ENCODE results near the gene PTPRN2. TPM values are rescaled to one million over a fixed set of nuclear protein-coding genes. Genes with fewer than 3 reads are reported as not detected.

PTPRN2 gene
- total and polyA plus RNA-seq, 9 of the 15 experiments (the other 6 are each of a cell fraction or from before 2014, with no cell fraction given) = not detected

- FAIRE-seq (no peak), ATAC-seq (no peak), DNase-seq (ENCODE audit: extremely low read depth in 1 of 4, low spot score in 3 of 4) (no peak)
- intact Hi-C loops (cut with micrococcal nuclease) = no loop called here
- CTCF ChIA-PET (ENCODE audit: low intra/inter-chr PET ratio) = no interaction called here
- Histone ChIP-seq H3K27me3 (ENCODE audit: control insufficient read depth in 2 of 2, insufficient read depth in 2 of 2, low read length in 2 of 2) (no peaks in the 10 kb centered on the region; a peak in 1 of 5 replicates), H3K4me1 (replicated peaks in 1 of 2; ENCODE audit: control insufficient read depth in 2 of 2, insufficient read depth in 2 of 2, low read length in 2 of 2) (no peaks in the 10 kb centered on the region), H2AFZ (ENCODE audit: low read depth, low read length) (no peak overlapping the region), H3K9ac (ENCODE audit: insufficient read depth in 1 of 2, low read depth in 2 of 2, low read length in 2 of 2) (no peak overlapping the region), H3K36me3 (ENCODE audit: control insufficient read depth, insufficient read depth, low read length) (no peaks in the 10 kb centered on the region), H4K20me1 (replicated peaks; ENCODE audit: control insufficient read depth, insufficient read depth, low read length) (no peaks in the 10 kb centered on the region), H3K9me1 (ENCODE audit: control insufficient read depth, insufficient read depth, low read length) (no peaks in the 10 kb centered on the region), H3K4me2 (ENCODE audit: insufficient read depth, low read length) (no peak overlapping the region), H3K27ac (ENCODE audit: extremely low read depth, low read depth, low read length) (no peak overlapping the region), H3K9me3 (replicated peaks; ENCODE audit: control insufficient read depth, insufficient read depth, low read depth, low read length) (peaks cover 6% of the 10 kb centered on the region; the same call in 1 of the 2 replicates), H3K4me3 (no peak overlapping the region), H3K79me2 (ENCODE audit: control insufficient read depth, insufficient read depth, low read length) (no peaks in the 10 kb centered on the region)
- WGBS (ENCODE audit: insufficient coverage, low coverage, missing lambda C conversion rate) = 0% methylated on average over 2 of the region's 2 CpGs
- POLR2A ChIA-PET = no interaction called here
- in situ Hi-C loops (cut with MboI) = no loop called here
- no peak for TF ChIP-seq ZBTB8A (IDR thresholded peaks at IDR 0.05; ENCODE audit: partially characterized antibody)
- TF ChIP-seq EHMT2 (IDR thresholded peaks at IDR 0.05) = no peak
- no peak for TF ChIP-seq SNIP1 (IDR thresholded peaks at IDR 0.05; ENCODE audit: low read depth)
- BruUV-seq (replicated peaks) = no TSS peak
Measured at GRCh38 chr7:158107806-158108205, 479.8 kb downstream of the PTPRN2 start.

GRCh38 chr7:158106272-158106671 lies 481.4 kb downstream of the PTPRN2 start:
- CTCF ChIA-PET (ENCODE audit: low intra/inter-chr PET ratio) = no interaction called here
- in situ Hi-C loops (cut with MboI) = no loop called here

More at GRCh38 chr7:158106272-158106671, 481.4 kb downstream of the PTPRN2 start:
- peaks cover 6% of the 10 kb centered on the region; the same call in 1 of the 2 replicates for H3K9me3 ChIP-seq (replicated peaks; ENCODE audit: control insufficient read depth, insufficient read depth, low read depth, low read length)
- no TSS peak for BruUV-seq (replicated peaks)
- H2AFZ ChIP-seq (ENCODE audit: low read depth, low read length) = no peak overlapping the region
- no peak overlapping the region for H3K27ac ChIP-seq (ENCODE audit: extremely low read depth, low read depth, low read length)
- H4K20me1 ChIP-seq (replicated peaks; ENCODE audit: control insufficient read depth, insufficient read depth, low read length) = no peaks in the 10 kb centered on the region
- no peak overlapping the region for H3K4me2 ChIP-seq (ENCODE audit: insufficient read depth, low read length)
- ATAC-seq = no peak
- H3K36me3 ChIP-seq (ENCODE audit: control insufficient read depth, insufficient read depth, low read length) = no peaks in the 10 kb centered on the region
- intact Hi-C loops (cut with micrococcal nuclease) = no loop called here
- H3K9me1 ChIP-seq (ENCODE audit: control insufficient read depth, insufficient read depth, low read length) = no peaks in the 10 kb centered on the region
- FAIRE-seq = no peak
- no peaks in the 10 kb centered on the region for H3K79me2 ChIP-seq (ENCODE audit: control insufficient read depth, insufficient read depth, low read length)
- TF ChIP-seq SIN3A (IDR thresholded peaks at IDR 0.05; ENCODE audit: borderline replicate concordance in 2 of 2, control insufficient read depth in 1 of 2, low read depth in 2 of 2, low read length in 2 of 2) = no peak
- no peak for TF ChIP-seq EP300 (IDR thresholded peaks at IDR 0.05; ENCODE audit: low read length)
- no peak for TF ChIP-seq ZNF644 (tag; IDR thresholded peaks at IDR 0.05; ENCODE audit: low read depth)
- no peak for TF ChIP-seq PREB (CRISPR knock-in tag; IDR thresholded peaks at IDR 0.05)
- TF ChIP-seq ZFPM2 (CRISPR knock-in tag; IDR thresholded peaks at IDR 0.05) = no peak
- TF ChIP-seq NFATC3 (IDR thresholded peaks at IDR 0.05) = no peak
- no peak for TF ChIP-seq EGR1 (conservative IDR thresholded peaks at IDR 0.05)
- no peak for TF ChIP-seq RBM22 (IDR thresholded peaks at IDR 0.05; ENCODE audit: low read depth, low read length, poor library complexity, severe bottlenecking)
- no peak for TF ChIP-seq CHD2 (IDR thresholded peaks at IDR 0.05; ENCODE audit: low read depth, low read length)
- no peak for TF ChIP-seq ZNF274 (IDR thresholded peaks at IDR 0.05; ENCODE audit: borderline replicate concordance, low read depth, low read length)
- TF ChIP-seq U2AF1 (optimal IDR thresholded peaks at IDR 0.05; ENCODE audit: low read depth, low read length) = no peak
- no peak for TF ChIP-seq TCF7 (IDR thresholded peaks at IDR 0.05; ENCODE audit: borderline replicate concordance)
- H3K4me3 ChIP-seq = no peak overlapping the region
- POLR2A ChIA-PET = interaction anchor here (1.0 to 1.4 kb wide), 2 partner anchors 13 to 18 kb away, joined by 3 read pairs; no protein-coding TSS in a partner anchor
- no peak overlapping the region for H3K9ac ChIP-seq (ENCODE audit: insufficient read depth in 1 of 2, low read depth in 2 of 2, low read length in 2 of 2)
- no peaks in the 10 kb centered on the region for H3K27me3 ChIP-seq (ENCODE audit: control insufficient read depth in 2 of 2, insufficient read depth in 2 of 2, low read length in 2 of 2)
- no peaks in the 10 kb centered on the region for H3K4me1 ChIP-seq (replicated peaks in 1 of 2; ENCODE audit: control insufficient read depth in 2 of 2, insufficient read depth in 2 of 2, low read length in 2 of 2)
- 0% methylated on average over 3 of the region's 3 CpGs for WGBS (ENCODE audit: insufficient coverage, low coverage, missing lambda C conversion rate)
- DNase-seq (ENCODE audit: extremely low read depth in 1 of 4, low spot score in 3 of 4) = no peak
